Measurements from ENCODE around the gene NCLN. TPM values are rescaled to one million over a fixed set of nuclear protein-coding genes. Genes with fewer than 3 reads are reported as not detected.
A peak's percentile ranks its signal among the peaks of the same experiment; 100 is the strongest.

NCLN gene
- total and polyA plus RNA-seq, 3 donors from 2014 or later = 50.2 to 65.5 (median 65.3) TPM

GRCh38 chr19:3183721-3184641, 1.7 kb upstream of the NCLN start:
- intact Hi-C loops (cut with DNase I; ENCODE audit: low total_unique reads) = no loop called here
- no peak overlapping the region for H3K4me3 ChIP-seq
- H3K4me1 ChIP-seq = peaks cover 10% of the 10 kb centered on the region
- no peak for DNase-seq
- TF ChIP-seq CTCF (IDR thresholded peaks at IDR 0.05) (no peak), POLR2A (IDR thresholded peaks at IDR 0.05) (no peak)
- no peaks in the 10 kb centered on the region for H3K9me3 ChIP-seq
- no peaks in the 10 kb centered on the region for H3K27me3 ChIP-seq
- WGBS, 2 donors = 67 to 76% methylated on average over 13 of the region's 13 CpGs
- no peak overlapping the region for H3K27ac ChIP-seq
- H3K36me3 ChIP-seq (ENCODE audit: low read depth, missing control alignments) = no peaks in the 10 kb centered on the region

- no peak for TF ChIP-seq CTCF (IDR thresholded peaks at IDR 0.05)
- no peak for TF ChIP-seq POLR2A (IDR thresholded peaks at IDR 0.05)
- Histone ChIP-seq H3K36me3 (ENCODE audit: low read depth, missing control alignments) (no peaks in the 10 kb centered on the region), H3K9me3 (no peaks in the 10 kb centered on the region), H3K27me3 (no peaks in the 10 kb centered on the region), H3K4me1 (peaks cover 13% of the 10 kb centered on the region), H3K4me3 (peak overlapping the region; percentile 89), H3K27ac (peak overlapping the region; percentile 76 to 91)
- DNase-seq = peak; percentile 94
- intact Hi-C loops (cut with DNase I; ENCODE audit: low total_unique reads) = no loop called here
- 7 to 9% methylated on average over 14 of the region's 14 CpGs for WGBS, 2 donors
Observed at GRCh38 chr19:3184847-3185460, 776 bp upstream of the NCLN start.

- no peaks in the 10 kb centered on the region for H3K9me3 ChIP-seq
- H3K4me1 ChIP-seq = peaks cover 13% of the 10 kb centered on the region
- intact Hi-C loops (cut with DNase I; ENCODE audit: low total_unique reads) = no loop called here
- H3K27me3 ChIP-seq = no peaks in the 10 kb centered on the region
- peak overlapping the region; percentile 89 for H3K4me3 ChIP-seq
- DNase-seq = no peak
- H3K27ac ChIP-seq = peak overlapping the region; percentile 36 to 91
- WGBS, 2 donors = 0% methylated on average over 7 to 38 of the region's 38 CpGs
- TF ChIP-seq POLR2A (IDR thresholded peaks at IDR 0.05) (no peak), CTCF (IDR thresholded peaks at IDR 0.05) (no peak)
- H3K36me3 ChIP-seq (ENCODE audit: low read depth, missing control alignments) = no peaks in the 10 kb centered on the region
Observed at GRCh38 chr19:3186160-3186688, 494 bp downstream of the NCLN start.

GRCh38 chr19:3186891-3187661, 1.3 kb downstream of the NCLN start:
- Histone ChIP-seq H3K27ac (no peak overlapping the region), H3K27me3 (no peaks in the 10 kb centered on the region), H3K4me1 (peaks cover 13% of the 10 kb centered on the region), H3K4me3 (peak overlapping the region in 1 of 2 donors; percentile 89), H3K36me3 (ENCODE audit: low read depth, missing control alignments) (no peaks in the 10 kb centered on the region), H3K9me3 (no peaks in the 10 kb centered on the region)
- intact Hi-C loops (cut with DNase I; ENCODE audit: low total_unique reads) = no loop called here
- 51 to 57% methylated on average over 21 to 23 of the region's 23 CpGs for WGBS, 2 donors
- TF ChIP-seq CTCF (IDR thresholded peaks at IDR 0.05) (no peak), POLR2A (IDR thresholded peaks at IDR 0.05) (no peak)
- DNase-seq = no peak

All from testis (tissue), 3 donors.